GM19351 (cell line): ENCODE measurements around the gene EEPD1.
"Not testable (repeated sequence)": the region's sequence is repeated elsewhere in the genome, so short reads cannot be mapped to it uniquely, and the experiment has no call there.

Experiments used
- ATAC-seq: cut with Tn5 transposase; IDR thresholded peaks from one replicate; pipeline ENCODE4 v1.9.1; 2021; ENCODE audit warnings: mild to moderate bottlenecking, moderate library complexity; ENCODE audit not compliant: unreplicated experiment

Gene EEPD1

GRCh38 chr7:36313607-36314006 lies 160.6 kb downstream of the EEPD1 start:
- ATAC-seq = no peak

DNA sequence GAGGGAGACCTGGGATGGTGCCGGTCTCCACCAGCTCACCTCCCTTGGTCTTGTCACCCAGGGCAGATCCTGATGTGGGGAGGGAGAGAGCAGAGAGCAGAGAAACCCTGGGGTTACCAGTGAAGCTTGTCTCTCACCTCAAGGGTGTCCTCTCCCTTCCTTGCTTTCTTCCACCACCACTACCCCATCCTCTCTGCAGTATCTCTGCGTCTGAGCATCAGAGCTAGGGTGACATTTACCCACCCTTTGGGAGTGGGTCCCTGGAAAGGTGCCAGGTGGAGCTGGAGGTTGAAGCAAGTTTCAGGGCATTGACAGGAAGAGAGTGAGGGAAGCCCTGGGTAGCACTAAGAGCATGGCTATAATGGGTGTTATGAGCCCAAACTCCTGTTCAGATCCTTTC lies 161.4 kb downstream of the EEPD1 start:
- no peak for ATAC-seq

DNA sequence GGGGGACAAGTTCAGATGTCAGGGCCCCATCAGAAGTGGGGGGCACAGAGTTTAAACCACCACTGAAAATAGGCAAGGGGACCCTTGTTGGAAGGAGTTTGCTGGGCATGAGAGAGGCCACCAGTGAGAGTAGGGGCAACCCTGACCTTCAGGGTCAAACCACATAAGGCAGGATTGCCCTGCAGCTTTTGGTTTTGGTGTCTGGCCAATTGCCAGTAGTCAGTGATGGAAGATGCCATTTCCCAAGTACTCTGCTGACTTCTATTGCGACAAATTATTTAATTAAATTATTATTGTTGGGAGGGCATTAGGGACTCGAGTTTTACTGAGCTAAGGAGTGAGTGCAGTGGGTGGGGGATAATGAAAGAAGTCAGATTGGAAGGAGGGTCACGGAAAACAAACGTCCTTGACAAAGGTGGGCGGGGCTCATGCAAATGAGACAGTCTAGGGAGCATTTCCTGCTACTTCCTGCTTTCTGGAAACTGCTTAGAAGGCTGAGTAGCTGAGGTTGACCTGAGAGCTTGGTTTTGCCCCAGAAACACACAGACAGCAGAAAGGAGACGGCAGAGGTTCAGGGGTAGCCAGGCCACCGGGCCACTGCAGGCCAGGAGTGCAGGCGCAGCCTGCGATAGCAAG lies 162.4 kb downstream of the EEPD1 start:
- ATAC-seq = no peak

GRCh38 chr7:36316319-36316718 lies 163.3 kb downstream of the EEPD1 start:
- no peak for ATAC-seq

DNA sequence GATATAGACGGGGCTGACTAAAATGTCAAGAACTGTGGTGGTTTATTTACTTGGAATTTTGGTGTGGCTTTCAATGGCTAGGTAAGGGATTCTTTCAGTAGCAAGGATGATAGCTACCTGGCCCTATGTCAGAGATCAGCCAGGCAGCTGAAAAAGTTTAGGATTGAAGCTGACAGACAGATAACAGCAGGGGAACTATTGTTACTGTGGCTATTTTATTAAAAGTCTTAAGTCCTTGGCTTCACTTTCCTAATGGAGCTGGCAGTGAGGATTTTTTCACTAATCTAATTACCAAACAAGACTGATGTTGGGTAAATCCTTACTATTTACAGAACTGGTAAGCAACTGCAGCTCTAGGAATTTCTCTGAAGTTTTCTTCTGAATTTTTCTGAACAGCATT lies 164.2 kb downstream of the EEPD1 start:
- no peak for ATAC-seq

GRCh38 chr7:36318116-36318515 lies 165.1 kb downstream of the EEPD1 start:
- ATAC-seq = no peak

- ATAC-seq = not testable (repeated sequence)
These were observed 168.2 kb downstream of the EEPD1 start for GRCh38 chr7:36321284-36321683.

DNA sequence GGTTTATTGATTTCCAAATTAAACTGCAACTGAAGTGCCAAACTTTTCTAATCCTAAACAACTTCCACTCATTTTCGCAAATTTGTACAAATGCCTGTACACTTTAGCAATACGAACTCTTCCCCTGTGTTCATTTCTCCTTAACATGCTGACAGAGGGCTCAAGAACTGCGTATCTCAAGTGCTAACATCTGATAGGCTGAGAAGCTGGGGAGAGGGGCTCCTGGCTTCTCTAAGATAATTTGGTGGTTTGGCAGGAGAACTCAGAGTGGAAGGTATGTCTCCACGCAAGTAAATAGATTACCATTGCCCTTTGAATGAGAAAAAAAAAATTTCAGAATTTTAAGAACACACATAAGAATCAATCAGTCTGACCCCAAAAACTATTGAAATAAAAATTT lies 183.3 kb downstream of the EEPD1 start:
- no peak for ATAC-seq

DNA sequence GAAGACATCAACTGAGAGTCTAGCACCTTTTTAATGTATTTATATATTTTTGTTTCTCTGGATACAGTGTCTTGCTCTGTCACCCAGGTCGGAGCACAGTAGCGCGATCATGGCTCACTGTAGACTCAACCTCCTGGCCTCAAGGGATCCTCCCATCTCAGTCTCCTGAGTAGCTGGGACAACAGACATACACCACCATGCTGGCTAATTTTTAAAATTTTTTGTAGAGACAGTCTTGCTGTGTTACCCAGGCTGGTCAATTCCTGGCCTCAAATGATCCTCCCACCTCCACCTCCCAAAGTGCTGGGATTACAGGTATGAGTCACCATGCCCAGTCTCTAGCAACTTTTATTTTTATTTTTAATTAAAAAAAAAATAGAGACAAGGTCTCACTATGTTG lies 185.2 kb downstream of the EEPD1 start:
- ATAC-seq = no peak

GRCh38 chr7:36343548-36343947 lies 190.5 kb downstream of the EEPD1 start:
- ATAC-seq = no peak

GRCh38 chr7:36344622-36345021 lies 191.6 kb downstream of the EEPD1 start:
- ATAC-seq = no peak

DNA sequence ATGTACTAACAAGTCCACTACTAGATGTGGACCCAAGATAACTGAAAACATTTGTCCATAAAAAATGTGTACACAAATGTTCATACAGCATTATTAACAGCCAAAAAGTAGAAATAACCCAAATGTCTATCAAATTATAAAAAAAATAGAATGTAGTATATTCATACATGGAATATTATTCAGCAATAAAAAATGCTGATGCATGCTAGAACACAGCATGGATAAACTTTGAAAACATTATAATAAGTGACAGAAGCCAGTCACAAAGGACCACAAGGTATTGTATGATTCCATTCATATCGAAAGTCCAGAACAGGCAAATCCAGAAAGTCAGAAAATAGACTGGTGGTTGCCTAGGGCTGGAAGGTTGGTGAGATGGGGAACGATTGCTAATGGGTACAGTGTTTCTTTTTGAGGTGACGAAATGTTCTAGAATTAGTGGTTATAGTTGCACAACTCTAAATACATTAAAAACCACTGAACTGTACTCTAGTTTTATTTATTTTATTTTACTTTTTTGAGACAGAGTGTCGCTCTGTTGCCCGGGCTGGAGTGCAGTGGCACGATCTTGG lies 193.3 kb downstream of the EEPD1 start:
- ATAC-seq = no peak

GRCh38 chr7:36348256-36348655 lies 195.2 kb downstream of the EEPD1 start:
- no peak for ATAC-seq

GRCh38 chr7:36348771-36349170 lies 195.7 kb downstream of the EEPD1 start:
- ATAC-seq = no peak

GRCh38 chr7:36349626-36350025 lies 196.6 kb downstream of the EEPD1 start:
- ATAC-seq = no peak
